ENCODE data around the gene CES1.
"Not testable (repeated sequence)": the region's sequence is repeated elsewhere in the genome, so short reads cannot be mapped to it uniquely, and the experiment has no call there.

The CES1 gene

DNA sequence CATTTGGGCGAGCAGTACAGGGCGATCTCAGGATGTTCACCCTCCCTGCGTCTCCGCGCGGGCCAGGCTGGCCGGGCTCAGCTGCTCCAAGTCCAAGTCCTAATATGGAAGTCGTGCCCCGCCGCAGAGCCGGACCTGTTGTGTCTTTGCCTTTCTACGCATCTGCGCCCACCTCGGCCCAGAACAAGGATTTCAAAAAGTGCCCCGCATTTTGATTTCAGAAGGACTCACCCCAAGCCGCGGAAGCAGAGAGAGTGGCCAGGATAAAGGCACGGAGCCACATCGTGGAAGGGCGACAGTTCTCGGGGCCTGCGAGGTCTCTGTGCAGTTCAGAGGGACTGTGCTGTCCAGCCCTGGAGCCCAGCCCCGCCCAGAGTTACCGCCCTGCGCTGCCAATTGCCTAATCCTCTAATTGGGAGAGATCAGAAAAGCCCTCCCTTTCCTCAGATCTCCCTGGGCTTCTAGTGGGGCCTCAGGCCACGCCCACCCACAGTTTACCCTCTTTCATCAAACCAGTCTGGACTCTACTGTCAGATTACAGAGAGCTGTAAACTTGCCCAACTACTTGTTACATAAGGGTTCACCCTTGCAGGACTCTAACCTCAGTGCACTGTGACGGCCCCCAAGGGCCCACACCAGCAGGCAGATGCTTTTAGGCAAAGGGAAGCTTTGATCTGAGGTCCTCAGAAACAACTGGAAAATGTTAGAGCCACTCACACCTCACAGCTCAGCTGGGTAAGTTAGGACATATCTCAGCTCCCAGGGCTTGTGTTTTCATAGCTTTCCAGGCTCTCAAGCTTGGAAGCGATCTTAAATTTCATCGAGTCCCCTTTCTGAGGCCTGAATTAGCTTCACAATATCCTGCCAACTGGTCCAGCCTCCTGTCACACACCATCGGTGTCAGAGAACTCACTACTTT lies at the start of gene CES1:
TSS of gene CES1 (minus strand) at position 324 of the 919 bp plus-strand sequence. CDS start at position 283, 41 bp downstream.
- DNase-seq: peak in 1 of 2 experiments; percentile 9

DNA sequence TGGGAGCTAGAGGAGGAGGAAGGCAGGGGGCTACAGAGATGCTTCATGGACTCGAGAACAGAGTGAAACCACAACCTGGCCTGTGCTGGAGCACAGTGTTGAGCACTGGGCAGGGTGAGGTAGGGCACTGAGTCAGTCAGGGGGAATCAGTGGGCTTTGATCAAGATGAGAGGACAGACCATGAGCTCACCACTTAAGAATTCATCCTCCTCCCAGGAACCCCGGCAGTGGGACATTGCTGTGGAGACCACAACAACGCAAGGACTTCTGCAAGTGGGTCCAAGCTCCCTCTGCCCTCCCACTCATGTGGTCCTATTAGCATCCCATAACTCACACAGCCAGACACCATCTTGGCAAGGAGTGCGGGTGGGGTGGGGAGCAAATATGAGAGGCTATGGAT lies 44.0 kb upstream of the CES1 start:
- DNase-seq: no peak

DNA sequence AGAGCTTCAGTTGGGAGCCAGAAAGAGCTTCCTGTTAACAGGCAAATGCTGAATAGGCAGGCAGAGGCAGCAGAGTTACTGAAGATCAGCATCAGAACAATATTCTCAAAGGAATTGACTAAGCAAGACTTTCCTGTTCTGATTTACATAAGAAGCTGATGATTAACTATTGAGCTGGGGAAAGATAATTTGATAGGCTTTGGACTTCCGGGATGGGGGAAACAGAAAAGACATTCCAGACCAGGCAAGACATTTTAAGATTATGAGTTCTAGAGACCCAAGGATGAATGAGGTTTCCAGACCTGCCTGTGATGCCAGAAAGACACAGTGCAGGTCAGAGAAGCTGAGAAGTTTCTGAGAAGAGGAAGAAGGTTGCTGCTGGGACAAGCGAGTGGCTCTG lies 42.4 kb upstream of the CES1 start, which contains the start of gene CES5A:
TSS of gene CES5A (minus strand) at position 101 of the 400 bp plus-strand sequence. CDS start 152 bp downstream, outside the sequence.
- DNase-seq: no peak

DNA sequence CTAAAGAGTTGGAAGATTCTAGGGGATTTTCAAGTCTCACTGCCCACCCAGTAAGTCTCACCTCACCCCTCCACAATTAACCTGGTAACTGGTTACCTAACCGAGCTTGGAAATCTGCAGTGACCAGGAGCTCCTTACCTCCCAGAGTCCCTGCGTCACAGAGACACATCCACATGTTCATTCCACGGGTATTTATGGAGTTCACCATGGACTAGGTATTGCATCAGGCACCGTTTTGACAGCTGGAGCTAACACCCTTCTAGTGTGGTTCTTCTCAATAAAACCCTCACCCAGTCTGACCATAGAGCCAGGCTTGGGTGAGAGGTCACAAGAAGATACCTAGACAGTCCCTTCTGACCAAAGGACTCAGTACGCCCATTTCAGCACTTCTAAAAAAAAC lies 40.2 kb upstream of the CES1 start:
- no peak for DNase-seq

DNA sequence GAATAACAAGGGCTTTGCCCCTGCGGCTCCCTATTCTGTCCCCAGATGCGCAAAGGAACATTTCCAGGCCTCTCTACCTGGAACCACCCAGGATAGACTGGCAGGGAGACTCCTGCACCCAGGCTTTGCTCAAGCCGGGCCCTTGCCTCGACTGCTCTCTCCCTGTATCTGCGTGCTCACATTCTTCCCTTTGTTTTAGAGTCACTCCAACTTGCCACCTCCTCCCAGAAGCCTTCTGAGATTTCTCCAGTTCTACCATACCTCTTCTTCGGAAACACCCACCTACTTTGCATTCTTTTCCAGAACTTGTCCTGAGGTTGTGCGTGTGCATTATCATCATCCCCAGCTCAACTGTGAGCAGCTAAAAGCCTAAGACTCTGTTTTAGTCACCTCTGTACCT lies 39.2 kb upstream of the CES1 start:
- DNase-seq: no peak

DNA sequence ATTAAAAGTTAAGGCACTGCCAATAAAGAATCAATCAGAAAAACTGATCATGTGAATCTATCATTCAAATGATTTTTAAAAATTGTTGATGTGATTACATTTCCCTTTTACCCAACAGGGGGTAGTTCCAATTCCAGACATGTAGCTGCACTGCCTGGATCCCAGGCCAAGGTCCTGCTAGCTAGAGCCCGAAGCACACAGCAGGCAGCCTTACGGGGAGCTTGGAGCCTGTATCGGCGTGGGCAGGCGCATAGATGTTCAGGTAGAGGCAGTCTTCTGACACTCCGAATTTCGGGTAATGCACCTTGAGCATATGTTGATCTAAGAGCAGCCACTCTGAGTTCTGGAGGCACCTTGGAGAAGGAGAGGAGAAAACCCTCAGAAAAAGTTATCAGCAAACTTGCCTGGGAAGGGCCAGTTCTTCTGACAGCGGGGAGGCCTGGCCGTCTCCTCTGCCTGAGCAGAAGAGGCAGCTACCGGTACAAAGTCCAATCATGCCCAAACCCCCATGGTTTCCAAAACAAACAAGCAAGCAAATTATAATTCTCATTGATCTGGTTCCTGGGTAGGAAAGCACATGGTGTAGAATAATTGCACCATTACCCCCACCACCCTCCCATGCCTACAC lies 38.6 kb upstream of the CES1 start:
- DNase-seq: no peak

DNA sequence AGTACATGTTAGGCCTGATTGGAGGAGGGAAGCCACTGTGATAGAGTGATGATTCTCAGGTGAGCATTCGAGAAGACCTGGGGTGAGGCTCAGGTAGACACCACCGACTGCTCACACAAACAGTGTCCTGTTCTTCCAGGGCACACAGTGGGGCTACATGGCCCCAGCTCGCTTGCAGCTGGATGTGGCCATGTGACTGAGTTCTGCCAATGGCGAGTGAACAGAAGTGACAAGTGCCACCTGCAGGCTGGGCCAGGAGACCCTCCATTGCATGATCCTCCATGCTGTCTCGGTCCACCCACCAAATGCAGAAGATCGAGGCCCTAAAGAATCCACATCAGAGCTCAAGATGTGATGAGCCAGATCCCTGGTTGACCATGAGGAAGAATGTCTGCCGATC lies 36.1 kb upstream of the CES1 start:
- DNase-seq: no peak

DNA sequence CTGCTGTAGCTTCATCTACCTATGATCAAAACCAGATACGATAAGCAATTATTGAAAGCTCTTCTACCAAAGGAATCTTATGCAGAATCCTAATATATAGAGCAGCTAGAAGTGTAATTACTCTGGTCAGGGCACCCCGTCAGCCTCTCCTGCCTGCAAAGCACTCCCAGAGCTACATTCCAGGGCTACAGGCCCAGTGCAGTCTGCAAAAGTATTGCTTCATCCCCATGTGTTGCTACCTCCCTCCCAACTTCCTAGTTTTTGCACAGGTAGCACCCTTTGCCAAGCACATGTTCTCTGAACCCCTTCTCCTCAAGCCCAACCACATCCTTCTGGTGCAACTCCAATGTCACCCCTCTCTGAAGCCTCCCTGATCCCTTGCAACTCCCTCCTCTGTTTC lies 35.2 kb upstream of the CES1 start:
- no peak for DNase-seq

DNA sequence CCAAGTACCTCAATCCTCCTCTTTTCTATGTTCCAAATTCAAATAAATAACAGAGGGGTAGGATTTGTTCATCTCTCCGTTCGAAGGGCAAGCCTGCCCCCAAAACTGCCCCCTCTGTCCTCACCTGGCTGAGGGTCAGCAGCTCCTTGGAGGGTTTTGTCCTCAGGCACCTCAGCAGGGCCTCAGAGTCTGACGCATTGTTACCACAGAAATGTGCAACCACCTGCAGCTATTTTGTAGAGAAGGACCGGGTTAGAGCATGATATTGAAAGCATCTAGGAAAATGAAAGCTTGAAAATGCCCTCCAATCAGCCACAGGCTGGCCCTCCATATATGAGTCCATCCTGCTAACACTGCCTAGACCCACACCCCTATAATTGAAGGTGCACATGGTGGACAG lies 28.4 kb upstream of the CES1 start:
- DNase-seq: no peak

DNA sequence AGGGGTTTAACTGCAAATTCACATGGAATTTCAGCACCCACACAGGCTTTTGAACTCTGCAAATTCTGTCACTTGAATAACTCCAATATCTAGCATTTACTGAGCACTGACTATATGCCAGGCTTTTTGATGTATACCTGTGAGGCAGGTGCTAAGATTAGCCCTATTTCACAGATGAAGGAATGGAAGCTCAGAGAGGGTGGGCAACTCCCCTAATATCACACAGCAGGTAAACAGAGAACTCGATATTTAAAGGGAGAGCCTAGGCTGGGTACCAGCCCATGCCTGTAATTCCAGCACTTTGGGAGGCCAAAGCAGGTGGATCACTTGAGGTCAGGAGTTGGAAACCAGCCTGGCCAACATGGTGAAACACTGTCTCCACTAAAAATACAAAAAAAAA lies 24.8 kb upstream of the CES1 start:
- not testable (repeated sequence) for DNase-seq

DNA sequence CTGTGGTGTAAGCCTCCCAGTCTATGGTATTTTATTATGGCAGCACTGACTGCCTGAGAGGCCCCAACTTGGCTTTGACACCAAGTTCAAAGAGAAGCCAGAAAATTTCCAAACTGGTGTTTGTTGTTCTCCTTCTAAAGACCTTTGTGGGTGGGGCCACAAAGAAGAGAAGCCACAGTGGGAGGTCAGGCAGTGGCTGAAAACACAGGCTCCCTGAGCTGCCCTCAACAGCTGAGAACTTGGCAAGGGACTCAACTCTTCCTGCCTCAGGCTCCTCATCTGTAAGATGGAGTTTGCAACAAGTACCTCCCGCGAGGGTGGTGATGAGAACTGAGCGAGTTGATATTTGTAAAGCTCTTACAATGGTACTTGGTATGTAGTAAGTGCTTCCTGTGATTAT lies 24.1 kb upstream of the CES1 start:
- no peak for DNase-seq

DNA sequence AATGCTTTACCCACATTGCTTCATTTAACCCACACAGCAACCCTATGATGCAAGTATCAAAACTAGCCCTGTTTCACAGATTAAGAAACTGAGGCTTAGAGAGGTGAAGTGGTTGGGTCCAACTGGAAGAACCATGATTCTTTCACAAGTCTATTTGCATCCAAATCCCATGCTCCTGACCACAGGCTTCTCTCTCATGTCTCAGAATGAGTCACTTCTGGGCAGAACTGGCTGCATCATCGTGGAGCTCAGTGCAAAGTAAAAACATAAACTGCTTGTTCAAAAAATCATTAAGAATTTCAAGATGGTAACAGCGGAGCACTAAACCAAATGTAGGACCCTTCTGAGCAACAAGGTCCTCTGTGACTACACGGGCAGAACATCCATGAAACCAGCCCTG lies 20.2 kb upstream of the CES1 start:
- no peak for DNase-seq

DNA sequence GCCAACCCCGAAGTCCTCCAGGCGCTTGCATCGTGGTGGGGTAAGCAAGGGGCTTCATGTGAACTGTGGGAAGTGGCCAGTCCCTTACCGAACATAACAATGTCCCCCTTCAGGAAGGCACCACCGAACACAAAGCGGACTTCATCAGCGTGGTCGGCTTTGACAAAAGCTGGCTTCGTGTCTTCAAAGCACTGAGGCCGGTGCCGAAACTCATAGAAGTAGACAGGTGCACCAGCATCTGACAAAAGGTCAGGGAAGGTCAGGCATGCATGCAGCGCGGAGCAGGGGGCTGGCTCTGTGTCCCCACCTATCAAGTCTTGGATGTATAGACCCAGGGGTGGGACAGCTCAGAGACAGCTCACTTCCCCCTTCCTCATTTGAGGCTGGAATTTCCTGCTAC lies 16.6 kb upstream of the CES1 start:
- no peak for DNase-seq

DNA sequence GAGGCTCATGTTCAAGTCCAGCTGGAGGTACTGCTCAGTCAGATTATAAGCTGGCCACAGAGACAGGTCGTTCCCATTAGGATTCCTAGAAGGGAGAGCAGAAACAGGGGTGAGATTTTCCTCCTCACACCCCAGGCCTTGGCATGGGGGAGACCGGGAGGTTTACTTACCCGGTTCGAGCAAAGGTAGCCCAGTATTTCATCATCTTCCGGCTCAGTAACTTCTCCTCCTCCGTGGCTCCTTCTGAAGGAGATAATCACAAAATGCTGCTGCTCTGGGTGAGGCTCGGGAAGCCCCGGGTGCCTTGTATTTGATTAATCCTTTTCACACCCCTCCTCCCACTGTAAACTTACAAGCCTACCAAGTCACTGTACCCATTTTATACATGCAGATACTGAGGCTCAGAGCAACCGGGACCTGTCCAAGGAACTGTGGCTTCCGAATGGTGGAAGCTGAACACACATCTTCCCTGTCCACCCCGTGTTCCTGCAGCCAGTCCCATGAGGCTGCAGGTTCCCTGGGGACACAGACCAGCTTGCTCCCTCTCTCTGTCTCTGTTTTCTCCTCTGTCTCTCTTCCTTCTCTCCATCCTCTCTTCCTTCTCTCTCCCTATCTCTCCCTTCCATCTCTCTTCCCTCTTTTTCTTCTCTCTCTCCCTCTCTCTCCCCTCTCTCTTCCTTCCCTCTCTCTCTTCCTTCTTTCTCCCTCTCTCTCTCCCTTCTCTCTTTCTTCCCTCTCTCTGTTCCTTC lies 13.9 kb upstream of the CES1 start:
- DNase-seq: no peak

DNA sequence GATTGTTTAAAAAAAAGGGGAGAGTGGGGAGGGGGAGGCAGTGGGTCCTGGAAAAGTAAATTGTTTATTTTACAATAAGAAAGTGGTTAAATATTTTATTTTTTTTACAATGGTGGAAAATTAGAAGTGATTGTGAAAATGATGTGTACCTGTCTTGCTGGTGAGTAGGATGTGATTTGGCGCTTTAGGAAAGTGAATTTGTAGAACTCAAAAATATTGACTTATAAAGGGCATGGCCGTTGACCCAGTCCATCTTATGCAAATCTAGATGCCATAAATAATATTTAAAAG lies 10.2 kb upstream of the CES1 start:
- no peak for DNase-seq

DNA sequence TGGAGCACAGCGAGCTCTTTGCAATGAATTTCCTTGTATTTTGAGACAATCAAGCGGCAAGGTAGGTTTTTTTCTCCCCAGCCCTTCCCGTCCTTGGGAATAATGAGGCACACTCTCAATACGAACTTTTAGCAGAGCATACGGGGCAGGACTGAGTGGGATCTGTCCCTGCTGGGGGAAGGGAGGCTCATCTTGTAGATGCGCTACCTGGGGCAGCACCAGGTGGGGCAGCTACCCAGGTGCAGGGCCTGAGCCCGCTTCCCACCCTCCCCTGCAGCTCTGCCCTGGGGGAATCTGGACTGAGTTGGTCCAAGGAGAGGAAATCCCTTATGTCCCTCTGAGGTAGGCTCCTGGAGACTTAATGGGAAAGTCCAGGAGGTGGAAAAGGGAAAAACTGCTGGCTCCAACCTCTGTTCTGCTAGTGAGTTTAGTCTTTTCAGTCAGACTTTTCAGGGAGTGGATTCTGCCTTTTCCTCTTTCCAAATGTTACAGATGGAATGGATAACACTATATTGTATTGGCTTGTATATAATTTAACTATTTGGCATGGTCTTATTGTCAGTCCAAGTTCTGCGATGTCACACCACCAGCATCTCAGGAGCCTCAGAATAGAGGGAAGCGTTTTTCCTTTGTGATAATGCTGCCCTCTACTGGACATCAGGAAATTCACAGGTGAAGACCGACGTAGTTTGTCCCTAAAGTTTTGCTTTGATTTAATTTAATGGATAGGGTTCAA lies 9.6 kb upstream of the CES1 start:
- DNase-seq: peak; percentile 25 to 57

DNA sequence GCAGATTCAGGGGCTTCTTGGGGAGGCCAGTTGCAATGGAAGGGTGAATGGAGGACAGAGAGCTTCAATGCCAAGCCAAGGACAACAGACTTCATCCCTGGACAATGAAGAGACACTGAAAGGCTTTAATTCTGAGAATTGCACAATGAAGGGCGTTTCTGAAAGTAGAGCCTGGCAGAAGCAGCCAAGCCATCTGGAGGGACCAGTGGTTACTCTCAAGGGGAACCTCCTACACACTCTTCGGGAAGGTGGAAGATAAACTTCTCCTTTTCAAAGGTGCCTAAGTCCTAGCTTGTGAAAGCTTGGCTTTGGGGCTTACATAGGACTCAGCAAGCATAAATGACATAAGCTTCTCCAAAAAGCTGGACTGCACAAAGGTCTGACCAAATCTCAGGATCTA lies 6.2 kb upstream of the CES1 start:
- no peak for DNase-seq

DNA sequence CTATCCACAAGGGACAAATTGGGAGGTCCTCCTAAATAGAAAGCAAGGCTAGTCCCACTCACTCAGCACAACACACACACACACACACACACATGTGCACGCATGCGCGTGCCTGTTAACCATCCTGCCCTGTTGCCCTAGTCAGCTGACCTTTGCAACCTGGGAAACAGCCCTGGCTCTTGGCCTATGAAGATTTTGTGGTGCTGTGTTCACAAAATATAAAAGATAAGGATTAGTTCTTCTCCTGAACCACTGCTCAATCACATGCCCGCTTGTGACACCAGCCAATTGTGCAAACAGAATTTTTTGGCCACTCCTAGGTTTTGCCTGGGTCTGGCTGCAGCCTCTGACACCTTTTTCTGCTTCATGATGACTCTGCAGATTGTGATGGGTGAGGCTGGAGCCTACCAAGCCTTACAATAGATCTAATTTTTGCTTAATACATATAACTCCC lies 3.3 kb upstream of the CES1 start:
- no peak for DNase-seq

DNA sequence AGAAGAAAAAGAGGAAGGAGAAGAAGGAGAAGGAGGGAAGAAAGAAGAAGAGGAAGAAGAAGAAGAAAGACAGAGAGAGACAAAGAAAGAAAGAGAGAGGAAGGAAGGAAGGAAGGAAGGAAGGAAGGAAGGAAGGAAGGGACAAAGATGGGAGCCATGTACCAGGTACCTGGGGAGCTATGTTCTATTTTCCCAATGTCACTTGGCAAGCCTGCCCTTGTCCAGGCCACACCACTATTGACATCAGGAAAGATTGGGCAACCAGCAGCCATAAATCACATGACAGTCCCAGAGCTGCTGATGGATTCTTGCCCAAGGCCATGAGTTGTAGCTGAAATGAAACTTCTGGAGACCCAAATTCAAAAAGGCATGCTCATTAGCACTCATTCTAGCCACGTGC lies 2.7 kb upstream of the CES1 start:
- DNase-seq: no peak

DNA sequence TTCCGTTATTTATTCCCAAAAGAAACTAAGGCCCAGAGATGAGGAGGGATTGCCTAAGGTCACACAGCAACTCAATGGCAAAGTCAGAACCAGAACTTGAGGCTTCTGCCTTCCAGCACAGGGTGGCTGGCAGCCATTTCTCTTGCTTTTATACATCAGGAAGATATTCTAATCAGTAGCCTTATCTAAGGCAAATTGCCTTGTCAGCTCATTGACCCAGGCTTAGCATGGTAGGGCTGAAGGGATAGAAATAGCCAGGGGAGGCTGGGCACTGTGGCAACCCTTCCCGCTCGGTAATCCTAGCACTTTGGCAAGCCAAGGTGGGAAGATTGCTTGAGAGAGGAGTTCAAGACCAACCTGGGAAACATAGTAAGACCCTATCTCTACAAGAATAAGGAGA lies 2.3 kb upstream of the CES1 start:
- DNase-seq: not testable (repeated sequence)

DNA sequence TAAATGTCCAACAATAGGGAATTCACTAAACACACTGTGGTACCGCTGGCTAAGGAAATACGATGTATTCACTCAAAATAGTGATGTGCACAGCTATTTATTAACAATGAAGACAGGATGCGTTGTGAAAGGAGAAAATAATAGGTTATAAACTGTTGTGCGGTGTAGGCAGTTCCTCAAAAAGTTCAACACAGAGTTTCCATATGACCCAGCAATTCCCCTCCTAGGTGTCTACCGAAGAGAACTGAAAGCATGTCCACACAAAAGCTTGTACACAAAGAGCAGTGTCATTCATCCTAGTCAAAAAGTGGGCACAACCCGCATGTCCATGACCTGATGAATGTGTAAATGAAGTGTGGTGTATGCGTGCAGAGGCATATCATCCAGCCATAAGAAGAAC lies 1.2 kb upstream of the CES1 start:
- no peak for DNase-seq

DNA sequence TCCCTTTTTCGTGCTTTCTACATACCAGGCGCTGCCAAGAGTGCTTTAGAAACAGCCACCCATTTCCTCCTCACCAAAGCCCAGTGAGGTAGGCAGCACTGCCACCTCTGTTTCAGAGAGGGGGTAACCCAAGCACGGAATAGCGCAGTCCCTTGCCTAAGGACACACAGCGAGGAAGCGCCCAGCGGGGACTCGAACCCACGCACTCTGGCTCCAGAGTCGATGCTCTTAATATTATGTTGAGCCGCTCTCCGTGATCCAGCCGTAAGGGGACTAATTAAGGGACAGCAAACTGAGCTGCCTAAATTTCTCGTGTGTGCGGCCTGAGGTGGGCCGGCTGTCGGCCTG lies 497 bp downstream of the CES1 start:
- no peak for DNase-seq

DNA sequence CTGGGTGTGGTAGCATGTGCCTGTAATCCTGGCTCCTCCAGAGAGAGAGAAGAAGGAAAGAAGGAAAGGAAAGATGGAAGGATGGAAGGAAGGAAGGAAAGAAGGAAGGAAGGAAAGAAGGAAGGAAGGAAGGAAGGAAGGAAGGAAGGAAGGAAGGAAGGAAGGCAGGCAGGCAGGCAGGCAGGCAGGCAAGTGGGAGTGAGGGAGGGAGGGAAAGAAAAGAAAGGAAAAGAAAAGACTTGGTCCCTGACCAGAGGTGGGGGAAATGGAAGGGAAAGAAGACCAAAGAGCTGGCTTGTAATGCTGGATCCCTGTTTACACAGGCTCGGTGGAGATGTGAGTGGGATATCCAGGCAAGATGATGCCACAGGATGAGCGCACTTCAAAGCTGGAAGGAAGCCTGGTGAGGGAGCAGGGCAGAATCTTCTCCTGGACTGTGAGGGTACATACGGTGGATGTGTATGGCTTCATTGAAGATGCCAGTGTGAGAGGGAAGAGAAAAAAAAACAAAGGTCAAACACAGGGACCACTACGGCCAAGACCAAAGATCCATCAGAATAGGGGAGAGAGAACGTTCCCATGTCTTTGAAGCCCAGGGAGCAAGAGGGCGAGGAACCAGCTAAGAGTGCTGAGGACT lies 2.1 kb downstream of the CES1 start:
- no peak for DNase-seq

Measured in NCI-H524 (cell line).